SIG-M5 (cell line): ENCODE measurements around the gene PIANP.

Experiments
- DNase-seq: peaks from one replicate; lab custom pipeline; 2025; lab: John Stamatoyannopoulos, UW

The PIANP gene

GRCh38 chr12:6667559-6668210 is 32.9 kb downstream of the PIANP start:
- no peak for DNase-seq

GRCh38 chr12:6666211-6666610 is 34.4 kb downstream of the PIANP start:
- DNase-seq = no peak

GRCh38 chr12:6664902-6665301 is 35.7 kb downstream of the PIANP start:
- peak; percentile 83 for DNase-seq

DNA sequence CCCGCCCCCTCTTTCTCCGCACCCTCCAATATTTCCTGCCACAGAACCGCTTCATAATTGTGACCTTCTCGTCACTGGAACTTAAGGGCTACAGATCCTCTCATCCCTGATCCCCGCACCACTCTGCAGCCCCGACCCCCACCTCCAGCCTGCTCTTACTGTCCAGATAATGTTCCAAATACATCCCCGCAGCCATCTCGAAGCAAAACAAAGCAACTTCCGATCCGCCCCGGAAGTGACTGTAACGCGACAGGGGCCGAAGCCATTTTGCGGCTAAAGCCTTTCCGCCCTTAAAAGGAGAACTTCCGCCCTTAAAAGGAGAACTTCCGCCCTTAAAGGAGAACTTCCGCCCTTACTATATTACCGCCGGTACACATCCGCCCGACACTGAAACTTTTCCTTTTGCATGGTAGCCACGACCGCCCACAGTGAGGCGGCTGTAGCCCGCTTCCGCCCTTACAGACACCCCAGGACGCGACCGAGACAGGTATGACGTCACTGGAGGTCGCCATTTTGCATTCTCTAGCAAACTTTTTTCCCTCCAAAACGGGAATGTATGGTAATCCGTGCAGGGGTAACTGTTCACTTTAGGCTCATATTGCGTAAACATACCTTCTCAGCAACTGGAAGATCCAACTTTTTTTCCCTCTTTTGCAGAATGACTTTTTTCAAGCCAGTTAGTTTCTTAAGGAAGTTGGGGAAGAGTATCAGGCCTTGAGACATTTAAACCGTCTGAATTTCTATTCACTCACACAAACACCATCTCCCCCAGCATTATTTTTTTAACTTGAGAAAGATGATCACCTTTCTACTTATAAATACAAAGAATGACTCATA is 37.5 kb downstream of the PIANP start, which contains the start of gene ING4:
TSS of gene ING4 (minus strand) at position 214 of the 837 bp plus-strand sequence. CDS start at position 196, 18 bp downstream.
- peak; percentile 100 for DNase-seq

GRCh38 chr12:6662602-6662905 is 38.1 kb downstream of the PIANP start:
- DNase-seq = no peak

GRCh38 chr12:6653987-6654386 is 46.6 kb downstream of the PIANP start:
- no peak for DNase-seq

GRCh38 chr12:6653342-6653741 is 47.3 kb downstream of the PIANP start:
- DNase-seq = no peak

DNA sequence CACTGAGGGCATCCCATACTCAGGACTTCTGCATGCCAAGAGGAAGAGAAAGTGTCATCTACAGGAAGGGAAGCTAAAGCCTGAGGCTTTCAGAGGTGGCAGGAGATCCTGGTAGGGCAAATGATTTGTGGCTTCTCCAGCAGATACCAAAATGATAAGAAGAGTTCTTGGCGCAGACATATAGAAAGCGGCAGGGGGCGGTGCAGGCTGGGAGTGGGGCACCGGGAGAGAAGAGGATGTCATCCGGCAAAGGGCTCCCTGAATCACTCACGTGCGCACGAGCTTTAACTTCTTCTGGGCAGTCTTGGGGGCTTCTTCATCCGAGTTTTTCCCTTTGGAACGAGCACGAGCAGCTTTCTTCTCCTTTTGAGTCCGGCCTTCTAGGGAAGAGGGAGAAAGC is 48.2 kb downstream of the PIANP start:
- DNase-seq = no peak

DNA sequence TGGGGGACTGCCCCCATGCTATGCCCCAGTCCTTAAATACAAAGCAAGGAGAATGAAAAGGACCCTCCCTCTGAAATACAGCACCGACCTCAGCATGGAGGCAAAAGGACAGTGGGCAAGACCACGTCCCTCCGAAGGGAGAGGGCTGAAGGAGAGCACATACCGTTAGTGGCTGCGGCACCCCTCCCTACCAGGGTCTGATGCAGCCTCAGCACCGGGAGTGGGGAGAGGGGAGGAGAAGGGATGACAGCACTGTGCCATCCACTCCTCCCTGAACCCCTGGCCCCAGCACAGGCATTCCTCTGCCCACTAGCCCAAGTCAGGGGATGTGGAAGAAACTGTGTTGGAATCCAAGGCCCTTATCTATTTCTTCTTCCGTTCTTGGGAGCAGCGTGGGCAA is 49.8 kb downstream of the PIANP start:
- no peak for DNase-seq

DNA sequence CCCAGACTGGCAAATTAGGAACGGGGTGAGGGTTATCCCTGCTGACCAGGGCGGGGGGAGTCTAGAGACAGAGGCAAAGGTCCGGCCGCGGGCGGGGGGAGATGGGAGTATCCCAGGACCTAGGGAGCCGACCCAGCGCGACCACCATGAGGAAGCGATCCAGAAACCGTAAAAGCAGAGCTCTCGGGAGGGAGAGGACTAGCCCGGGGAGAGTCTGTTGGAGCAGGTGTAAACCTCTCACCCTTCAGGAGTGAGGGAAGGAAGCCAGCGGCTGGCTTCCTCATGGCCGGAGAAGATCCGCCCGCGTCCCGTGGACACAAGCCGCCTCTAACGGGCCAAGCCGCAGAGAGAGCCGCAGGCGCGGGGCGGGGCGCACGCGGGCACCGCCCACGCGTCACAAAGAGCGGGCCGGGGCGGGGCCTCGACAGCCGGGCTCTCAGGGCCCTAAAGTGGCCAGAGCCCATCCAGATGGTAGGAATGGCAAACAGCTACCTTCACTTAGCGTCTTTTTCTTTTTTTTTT is 53.5 kb downstream of the PIANP start, which contains the start of gene ACRBP:
TSS of gene ACRBP (minus strand) at position 350 of the 522 bp plus-strand sequence. CDS start at position 284, 66 bp downstream.
- no peak for DNase-seq

DNA sequence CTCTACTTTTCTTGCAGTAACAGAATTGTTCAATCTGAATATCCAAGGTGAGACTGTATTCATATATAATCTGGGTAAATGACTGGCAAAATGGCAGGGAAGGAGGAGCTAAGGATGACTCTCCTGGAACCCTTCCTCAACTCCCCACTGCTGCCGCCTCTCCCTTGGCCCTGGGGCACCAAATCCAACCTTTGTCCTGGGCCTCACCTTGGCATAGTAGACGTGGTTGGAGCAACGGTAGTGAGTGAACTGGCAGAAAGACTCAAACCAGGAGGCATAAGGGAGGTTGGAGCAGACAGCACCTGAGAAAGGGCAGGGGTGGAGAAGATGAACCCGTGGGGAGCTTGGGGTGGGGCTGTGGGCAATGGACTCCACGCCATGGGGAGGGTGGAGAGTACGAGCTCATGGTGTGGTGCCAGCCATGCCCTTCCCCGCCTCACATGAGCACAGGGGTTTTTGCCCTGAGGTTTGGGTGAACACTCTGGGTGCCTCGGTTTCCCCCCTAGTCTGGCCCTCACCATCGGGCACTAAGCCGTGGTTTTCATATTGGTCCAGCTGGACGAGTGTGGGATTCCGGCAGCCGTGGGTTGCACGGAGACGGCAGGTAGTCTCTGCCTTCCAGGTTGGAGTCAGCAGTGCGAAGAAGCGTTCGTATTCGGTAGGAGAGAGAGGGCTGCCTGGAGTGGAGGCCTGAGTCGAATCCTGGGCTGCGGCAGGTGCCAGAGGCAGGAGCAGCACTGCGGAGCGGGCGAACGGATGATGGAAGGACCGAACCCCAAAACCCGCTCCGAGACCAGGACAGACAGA is 54.1 kb downstream of the PIANP start:
- DNase-seq = no peak

DNA sequence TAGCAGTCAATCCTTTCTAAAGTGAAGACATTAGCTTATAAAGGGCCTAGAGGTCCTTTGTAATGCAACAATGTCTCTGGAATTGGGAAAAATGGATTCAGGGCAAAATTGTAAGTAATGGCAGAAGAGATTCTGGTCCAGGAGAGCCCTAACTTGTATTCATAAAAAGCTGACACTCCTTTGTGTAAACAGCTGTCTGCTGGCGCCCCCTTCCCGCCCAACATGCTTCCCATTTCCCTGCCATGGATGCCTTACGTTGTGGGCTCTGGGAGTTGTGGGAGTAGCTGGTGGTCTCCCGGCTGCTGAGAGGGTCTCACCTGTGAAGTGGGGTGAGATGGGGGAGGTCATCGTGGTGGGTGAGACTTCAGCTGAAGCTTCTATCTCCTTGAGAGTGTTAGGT is 55.7 kb downstream of the PIANP start:
- no peak for DNase-seq

- DNase-seq = peak; percentile 94
Observed at GRCh38 chr12:6644257-6644596, 56.4 kb downstream of the PIANP start.
